ENCODE data around the gene HLA-DQA1.
"Not testable (repeated sequence)": the region's sequence is repeated elsewhere in the genome, so short reads cannot be mapped to it uniquely, and the experiment has no call there.

Gene HLA-DQA1

DNA sequence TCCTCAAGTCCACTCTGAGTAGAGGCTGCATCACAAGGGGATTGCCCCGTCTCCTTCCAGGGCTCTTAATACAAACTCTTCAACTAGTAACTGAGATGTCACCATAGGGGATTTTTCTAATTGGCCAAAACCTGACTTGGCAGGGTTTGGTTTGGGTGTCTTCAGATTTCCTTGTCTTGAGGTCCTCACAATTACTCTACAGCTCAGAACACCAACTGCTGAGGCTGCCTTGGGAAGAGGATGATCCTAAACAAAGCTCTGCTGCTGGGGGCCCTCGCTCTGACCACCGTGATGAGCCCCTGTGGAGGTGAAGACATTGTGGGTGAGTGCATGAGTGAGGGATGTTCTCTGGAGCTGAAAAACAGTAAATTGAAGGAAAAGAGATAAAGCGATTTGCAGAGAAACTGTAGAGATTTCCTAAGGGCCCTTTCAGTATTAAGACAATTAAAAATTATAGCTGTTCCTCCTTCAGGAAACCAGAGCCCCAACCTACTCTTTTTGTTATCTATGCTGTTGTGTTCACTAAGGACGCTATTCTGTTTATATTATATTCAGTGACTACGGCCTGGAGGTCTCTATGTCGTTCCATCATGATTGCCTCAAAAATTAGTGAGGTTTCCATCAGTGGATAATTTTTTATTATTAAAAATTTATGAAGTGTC lies at the start of gene HLA-DQA1:
TSS of gene HLA-DQA1 (plus strand) at position 188 of the 662 bp plus-strand sequence. CDS start at position 241, 53 bp downstream.
- DNase-seq (ENCODE audit: low read depth): no peak

DNA sequence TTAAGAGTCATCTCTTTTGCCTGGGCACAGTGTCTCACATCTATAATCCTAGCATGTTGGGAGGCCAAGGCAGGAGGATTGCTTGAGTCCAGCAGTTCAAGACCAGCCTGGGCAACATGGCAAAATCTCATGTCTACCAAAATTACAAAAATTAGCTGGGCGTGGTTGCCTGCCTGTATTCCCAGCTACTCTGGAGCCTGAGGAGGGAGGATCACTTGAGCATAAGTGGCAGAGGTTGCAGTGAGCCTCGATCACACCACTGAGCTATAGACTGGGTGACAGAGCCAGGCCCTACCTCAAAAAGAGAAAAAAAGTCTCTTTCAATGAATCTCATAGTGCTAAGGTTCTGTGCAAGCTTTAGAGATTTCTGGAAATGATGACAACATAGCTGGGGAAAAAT lies 49.0 kb upstream of the HLA-DQA1 start:
- no peak for DNase-seq (ENCODE audit: low read depth)

DNA sequence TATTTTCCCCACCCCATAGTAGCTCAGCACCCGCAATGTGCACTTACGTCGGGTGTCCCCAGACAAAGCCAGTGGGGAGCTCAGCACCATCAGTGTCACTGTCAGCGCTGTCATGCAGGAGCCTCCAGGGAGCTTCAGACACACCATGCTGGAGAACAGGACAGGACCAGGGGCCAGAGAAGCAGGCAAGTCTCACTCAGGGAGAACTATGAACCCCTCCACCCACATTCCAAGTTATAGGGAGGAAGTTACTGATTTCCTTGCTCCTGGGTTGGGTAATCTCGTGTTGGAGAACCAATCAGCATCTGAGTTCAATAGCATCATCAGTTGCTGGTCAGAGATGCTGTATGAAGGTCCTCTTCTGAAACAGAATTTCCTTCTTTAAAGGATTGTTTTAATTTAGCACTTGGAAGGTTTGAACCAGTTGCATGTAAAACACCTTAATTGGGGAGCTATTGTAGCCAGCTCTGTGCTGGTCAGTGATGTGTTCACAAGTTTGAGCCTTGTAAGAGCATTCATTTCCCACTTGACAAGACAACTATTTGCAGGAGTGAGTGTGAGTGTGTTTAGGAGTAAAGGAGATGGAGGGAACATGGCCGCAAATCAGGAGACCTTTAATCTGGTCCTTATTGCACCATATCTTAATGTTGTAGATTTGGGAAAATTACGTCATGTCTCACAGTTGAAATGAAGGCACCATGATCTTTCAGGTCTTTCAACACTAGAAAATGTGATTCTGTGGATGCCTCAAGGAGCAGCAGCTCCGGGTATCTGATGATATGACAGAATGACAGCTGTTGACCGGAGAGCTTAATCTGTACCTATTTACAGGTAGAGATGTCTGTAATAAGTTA lies 47.4 kb upstream of the HLA-DQA1 start, which contains the start of gene HLA-DRB1:
TSS of gene HLA-DRB1 (minus strand) at position 253 of the 854 bp plus-strand sequence. CDS start at position 147, 106 bp downstream.
- DNase-seq (ENCODE audit: low read depth): no peak

DNA sequence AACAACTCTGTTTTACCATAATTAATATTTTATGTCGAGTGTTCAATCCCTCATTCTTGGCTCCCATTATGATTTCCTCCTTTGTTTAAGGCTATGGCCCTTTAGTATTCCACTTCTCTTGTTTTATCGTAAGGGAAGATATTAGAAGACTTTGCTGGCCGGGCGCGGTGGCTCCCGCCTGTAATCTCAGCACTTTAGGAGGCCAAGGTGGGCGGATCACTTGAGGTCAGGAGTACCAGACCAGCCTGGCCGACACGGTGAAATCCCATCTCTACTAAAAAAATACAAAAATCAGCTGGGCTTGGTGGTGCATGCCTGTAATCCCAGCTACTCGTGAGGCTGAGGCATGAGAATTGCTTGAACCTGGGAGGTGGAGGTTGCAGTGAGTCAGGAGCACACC lies 46.5 kb upstream of the HLA-DQA1 start:
- DNase-seq (ENCODE audit: low read depth): not testable (repeated sequence)

DNA sequence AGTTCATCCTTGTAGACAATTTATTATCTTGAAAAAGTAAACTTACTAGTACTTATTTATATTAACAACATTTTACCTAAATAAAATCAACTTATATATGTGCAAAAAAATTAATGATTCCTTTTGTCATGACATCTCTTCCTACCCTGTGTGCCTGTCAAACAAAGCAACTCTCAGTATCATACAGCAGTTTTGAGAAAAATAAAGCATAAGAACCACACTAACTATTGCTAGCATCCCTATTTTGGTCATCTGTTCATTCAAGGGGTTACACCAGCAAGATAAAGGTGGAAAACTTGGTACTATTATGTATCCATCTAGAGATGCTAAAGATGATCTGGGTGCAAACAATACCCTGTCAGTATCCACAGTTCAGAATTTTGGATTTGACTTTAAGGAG lies 40.2 kb upstream of the HLA-DQA1 start:
- no peak for DNase-seq (ENCODE audit: low read depth)

DNA sequence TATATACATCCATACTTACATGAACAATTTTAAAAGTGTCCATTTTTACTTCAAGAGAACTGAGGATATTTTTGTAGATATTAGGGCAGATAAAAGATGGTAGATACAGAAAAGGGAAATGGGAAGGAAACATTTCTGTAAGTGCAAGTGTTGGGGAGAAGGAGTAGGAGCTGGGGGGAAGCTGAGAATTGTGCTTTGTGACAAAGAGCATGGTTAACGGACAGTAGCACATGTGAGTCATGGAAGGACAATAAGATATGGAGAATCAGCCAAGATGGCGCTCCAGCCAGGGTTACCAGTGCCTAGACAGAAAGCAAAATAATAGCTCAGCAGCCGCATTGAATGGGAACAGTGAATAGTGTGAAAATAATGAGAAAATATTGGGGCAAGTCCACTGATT lies 34.8 kb upstream of the HLA-DQA1 start:
- no peak for DNase-seq (ENCODE audit: low read depth)

DNA sequence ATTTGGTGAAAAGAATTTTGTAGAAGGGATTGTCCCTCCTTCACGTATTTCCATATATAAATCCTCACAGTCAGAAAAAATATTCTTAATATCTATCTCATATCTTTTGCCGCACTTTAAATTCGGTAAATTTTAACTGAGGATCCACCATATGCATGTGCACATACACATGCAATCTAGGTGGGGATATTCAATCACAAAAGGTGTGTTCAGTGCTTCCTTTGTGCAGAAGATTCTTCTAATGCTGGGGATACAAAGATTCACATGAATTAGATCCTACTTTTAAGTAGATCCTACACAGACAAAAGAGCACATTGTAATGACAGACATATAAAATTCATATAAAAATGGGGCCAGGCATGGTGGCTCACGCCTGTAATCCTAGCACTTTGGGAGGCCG lies 34.0 kb upstream of the HLA-DQA1 start:
- no peak for DNase-seq (ENCODE audit: low read depth)

DNA sequence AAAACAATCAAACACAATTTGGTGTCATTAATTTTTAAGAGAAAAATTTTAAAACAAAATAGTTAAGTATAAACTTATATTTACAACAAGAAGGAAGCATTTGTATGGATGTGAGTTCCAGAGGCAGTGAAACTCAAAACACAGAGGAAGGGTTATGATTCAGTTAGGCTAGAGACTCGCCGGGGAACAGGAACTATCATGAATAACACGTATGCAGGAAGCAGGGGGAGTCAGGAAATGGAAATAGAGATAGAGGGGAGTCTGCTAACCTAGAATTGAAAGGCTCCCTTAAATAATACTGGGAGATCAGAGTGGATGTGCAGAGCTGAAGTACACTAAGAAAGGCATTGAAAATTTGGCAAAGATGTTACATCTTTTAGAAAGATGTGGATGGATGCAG lies 33.3 kb upstream of the HLA-DQA1 start:
- no peak for DNase-seq (ENCODE audit: low read depth)

DNA sequence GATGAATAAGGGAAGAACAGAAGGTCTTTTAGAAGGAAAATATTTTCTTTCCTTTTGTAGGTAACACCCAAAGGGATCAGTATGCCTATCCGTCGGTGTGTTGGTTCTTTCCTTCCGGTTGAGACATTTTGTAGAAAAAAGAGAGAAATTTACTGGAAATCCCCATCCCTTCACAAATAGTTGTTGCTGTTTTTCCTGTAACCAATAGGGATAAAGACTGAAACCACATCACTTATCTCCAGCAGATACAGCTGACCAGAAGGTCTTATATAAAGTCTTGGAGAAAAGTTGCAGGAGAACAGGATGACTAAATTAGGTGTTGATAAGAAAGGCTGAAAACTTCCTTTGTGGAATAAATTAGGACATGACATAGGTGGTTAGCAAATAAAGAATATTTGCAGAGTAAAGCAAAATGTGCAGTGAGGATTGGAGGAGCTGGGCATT lies 32.8 kb upstream of the HLA-DQA1 start:
- DNase-seq (ENCODE audit: low read depth): no peak

DNA sequence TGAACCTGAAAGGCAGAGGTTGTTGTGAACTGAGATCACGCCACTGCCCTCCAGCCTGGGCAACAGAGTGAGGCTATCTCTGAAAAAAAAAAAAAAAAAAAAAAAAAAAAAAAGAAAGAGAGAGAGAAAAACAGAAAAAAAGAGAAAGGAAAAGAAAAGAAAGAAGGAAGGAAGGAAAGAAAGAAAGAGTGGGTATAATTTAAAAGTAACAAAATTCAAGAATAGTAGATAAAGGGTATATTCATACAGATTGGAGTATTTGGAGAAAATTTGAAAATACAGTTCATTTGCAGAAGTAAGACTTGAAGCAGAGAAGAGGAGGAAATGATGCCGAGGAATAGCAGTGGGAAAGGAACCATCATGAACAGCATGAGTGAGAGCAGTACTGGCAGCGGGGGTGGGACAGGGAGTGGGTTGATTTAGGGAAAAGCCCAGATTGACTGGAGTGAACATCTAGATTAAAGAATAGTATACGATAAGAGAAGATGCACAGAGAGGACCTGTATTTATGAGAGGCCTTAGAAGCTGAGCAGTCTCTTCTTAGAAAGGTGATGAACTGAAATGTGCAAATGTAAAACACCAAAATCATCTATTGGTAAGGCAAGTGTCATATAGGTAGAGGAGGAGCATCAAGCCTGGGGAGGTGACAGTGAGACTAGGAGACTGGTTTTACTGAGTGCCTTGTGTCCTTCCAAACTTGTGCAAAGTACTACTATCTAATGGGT lies 29.8 kb upstream of the HLA-DQA1 start:
- no peak for DNase-seq (ENCODE audit: low read depth)

DNA sequence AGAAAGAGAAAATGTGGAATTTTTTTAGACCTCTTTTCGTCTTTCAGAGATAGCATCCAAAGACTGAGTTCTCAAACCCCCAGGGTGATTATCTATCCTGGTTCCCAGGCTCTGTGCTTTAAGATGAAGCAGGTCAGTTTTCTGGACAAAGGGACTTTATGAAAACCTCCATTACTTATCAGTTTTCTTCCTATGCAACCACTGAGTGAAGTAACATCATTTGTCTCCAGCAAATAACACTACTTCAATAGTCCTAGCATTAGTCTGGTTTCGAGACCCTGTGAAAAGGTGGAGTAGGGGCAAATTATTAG lies 29.3 kb upstream of the HLA-DQA1 start:
- no peak for DNase-seq (ENCODE audit: low read depth)

DNA sequence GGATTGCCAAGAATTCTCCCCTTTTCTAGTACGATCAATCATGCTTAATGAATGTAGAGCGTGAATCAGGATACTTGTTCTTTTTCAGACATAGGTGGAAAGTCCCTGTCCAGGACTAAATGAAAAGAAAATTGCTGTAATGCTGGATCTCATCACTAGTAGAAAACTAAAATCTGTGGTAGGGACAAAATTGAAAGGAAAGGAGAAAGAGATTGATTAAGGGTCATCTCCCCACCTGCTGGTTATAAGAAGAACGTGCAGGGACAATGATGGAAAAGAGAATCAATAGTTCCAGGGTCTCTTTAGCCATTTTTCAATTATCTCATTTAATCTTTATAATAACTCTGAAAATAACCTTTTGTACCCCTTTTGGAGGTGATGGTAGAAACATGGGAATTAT lies 28.8 kb upstream of the HLA-DQA1 start:
- DNase-seq (ENCODE audit: low read depth): no peak

DNA sequence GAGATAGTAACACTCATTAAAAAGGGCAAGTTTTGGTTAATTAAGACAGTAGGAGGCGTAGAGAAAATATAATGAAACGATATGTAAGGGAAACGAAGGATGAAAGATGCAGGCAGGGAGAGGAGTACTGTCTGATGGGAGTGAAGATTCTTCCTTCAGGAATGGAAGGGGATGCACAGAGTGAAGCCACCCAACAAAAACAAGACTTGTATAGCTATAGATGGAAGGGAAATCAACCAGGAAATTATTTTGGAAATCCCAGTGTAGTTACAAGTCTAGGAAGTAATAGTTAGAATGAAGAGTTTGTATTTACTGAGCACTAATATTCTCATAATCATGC lies 27.8 kb upstream of the HLA-DQA1 start:
- DNase-seq (ENCODE audit: low read depth): no peak

DNA sequence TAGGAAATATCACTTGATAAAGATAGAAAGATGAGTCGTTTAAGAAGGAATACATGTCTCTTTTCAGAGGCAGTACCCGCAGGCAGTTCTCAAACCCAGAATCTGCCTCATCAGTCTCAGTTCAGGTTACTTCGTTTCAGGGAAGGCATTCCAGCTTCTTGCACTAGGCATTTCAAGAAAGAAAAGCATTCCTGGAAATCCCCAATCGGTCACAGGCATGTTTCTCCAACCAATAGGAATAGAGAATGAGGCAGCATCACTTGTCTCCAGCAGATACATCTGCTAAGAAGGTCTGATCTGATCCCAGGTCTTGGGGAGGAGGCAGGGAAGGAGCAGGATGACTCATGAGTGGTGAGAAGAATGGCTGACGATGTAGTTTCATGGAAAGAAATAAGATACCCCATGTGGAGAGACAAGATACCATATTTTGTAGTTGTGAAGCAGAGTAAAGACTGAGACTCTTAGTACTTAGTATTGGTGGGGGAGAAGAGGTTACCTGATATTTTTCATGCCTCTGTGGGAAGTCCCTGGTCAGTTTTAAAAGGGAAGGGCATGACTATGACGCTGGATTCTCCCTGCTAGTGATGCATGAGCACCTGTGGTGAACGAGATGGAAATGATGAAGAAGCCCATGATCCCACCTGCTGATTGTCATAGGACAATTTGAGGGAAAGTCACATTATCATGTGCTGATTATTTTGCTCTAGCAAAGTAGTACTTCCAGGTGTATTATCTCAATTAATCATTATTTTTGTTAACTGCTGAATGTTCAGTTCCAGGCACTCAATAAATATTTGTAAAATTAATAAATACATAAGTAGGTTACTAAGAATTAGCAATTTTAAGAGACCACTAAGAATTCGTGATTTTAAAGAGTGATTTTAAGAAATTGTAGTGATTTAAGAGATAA lies 27.2 kb upstream of the HLA-DQA1 start:
- no peak for DNase-seq (ENCODE audit: low read depth)

DNA sequence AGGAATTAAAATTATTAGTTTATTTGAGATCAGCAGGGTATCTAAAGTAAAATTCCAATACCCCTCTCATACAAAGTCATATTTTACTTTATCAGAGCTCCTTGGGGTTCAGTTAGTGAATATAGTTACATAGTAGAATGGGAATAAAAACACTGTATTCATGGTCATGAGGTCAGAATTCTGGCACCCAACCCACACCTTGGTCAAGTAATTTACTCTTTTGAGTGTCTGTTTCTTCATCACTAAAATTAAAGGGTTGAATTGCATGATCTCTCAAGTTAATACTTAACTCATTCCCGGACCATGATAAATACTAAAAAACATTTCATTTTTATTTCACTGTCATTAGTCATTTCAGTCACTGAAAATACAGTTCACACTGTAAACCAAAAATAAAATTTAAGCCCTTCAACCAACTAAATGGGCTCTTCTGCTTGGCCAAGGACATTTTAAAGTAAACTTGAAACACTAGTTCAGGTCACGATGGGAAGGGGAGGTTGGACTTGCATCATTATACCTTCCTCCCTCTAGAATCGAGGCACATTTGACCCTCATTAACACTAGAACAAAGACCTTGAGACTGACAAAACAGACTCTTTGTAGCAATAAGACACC lies 26.4 kb upstream of the HLA-DQA1 start:
- DNase-seq (ENCODE audit: low read depth): no peak

DNA sequence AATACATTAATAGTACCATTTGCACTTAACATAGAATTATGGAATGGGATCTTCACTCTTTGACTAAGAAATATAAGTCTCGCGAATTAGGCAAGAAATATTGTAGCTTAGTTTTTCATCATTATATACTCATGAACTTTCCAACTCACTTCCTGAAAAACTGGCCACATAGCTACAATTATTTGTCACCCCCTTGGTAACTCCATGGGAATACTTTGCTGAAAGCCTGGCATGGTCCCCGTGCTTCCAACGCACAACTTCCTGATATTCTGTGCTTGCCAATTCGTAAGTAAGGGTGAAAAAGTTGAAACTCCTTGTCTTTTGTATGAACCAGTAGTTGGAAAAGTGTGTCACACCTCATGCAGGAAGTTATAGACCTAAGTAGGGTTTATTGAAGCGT lies 23.7 kb upstream of the HLA-DQA1 start:
- DNase-seq (ENCODE audit: low read depth): no peak

DNA sequence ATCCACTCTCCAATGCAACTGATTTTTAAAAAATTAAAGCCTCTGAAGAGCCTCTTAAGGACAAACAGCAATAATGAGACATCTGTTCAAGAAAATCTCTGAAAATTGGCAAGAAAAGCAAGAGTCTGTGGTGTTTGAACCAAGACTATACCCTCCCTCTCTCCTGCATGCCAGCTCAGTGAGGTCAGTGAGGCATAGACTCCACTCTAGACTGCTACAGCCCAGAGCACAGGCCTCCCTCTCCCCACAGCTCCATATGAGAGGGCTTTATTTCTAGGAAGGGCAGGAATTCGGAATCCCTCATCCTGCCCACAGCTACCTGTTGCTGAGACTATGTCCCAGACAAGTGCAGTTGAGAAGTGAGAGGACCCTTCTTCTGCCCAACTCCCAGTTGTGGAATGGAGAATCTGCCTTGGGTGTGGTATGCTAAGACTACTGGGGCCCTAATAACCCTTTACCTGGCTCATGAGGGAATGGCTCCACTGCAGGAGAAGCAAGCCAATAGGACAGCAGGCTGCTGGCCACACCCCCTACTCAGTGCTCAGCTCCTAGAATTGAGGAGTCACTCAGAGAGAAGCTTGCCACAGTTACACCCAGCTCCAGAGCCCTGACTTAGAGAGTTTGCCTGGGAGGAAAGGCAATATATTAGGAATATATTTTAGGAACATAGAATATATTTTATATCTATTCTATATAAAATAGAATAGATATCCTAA lies 22.7 kb upstream of the HLA-DQA1 start:
- no peak for DNase-seq (ENCODE audit: low read depth)

DNA sequence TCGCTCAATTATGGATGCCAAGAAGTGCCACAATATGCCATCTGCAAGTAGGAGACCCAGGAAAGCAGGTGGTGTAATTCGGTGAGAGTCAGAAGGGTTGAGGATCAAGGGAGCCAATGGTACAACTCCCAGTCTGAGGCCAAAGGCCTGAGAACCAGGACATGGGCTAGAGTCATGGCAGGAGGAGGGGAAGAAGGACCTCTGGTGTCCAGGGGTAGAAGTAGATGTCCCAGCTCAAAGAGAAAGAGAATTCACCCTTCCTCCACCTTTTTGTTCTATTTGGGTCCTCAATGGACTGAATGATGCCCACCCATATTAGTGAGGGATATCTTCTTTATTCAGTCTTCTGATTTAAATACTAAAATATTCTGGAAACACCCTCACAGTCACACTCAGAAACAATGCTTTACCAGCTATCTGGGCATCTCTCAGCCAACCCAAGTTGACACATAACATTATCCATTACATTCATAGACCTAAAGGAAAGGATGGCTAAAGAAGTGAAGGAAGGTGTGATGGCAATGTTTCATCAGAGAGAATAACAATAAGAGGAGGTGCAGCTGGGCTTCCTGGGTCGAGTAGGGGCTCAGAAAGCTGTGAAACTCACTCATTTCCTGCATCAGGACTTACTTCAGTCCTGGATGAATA lies 21.2 kb upstream of the HLA-DQA1 start:
- DNase-seq (ENCODE audit: low read depth): no peak

DNA sequence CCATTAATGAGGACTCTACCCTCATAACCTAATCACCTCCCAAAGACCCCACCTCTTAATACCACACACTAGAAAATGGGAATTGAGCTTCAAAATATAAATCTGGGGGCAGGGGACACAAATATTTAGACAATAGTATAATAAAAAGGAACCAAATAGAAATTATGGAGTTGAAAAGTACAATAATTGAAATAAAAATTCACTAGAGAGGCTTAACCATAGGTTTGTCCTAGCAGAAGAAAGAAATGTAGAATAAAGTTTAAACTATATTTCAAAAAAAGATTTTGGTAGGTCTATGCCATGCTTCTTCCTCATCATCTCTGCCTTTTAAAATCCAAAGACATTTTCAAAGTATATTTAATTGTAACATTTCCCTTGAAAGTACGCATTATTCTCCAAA lies 19.5 kb upstream of the HLA-DQA1 start:
- DNase-seq (ENCODE audit: low read depth): no peak

DNA sequence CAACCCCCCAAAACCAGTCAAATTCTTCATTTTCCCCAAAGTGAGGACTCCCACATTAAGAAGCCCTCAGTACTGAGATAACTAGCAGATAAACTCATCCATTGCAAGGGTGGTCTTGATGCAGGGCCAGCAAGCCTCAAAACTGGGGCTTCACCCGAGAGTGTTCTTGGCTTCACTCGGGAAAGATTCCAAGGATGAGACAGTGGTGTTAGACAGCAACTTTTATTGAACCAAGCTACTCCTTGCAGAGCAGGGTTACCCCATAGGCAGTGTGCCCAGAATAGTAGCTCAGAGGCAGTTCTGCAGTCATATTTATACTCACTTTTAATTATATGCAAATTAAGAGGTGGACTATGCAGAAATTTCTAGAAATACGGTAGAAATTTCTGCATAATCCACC lies 15.8 kb upstream of the HLA-DQA1 start:
- DNase-seq (ENCODE audit: low read depth): no peak

All from stimulated activated CD8-positive, alpha-beta memory T cell treated with anti-CD3 and anti-CD28 coated beads, Interleukin-15, amount 100 ng/mL, for 24 hours (primary cell).